ENCODE measurements around the gene ITSN1. TPM values are rescaled to one million over a fixed set of nuclear protein-coding genes. Genes with fewer than 3 reads are reported as not detected.

The ITSN1 gene
- total and polyA plus RNA-seq, 2 experiments from 2014 or later: 35.5 to 57.1 TPM

DNA sequence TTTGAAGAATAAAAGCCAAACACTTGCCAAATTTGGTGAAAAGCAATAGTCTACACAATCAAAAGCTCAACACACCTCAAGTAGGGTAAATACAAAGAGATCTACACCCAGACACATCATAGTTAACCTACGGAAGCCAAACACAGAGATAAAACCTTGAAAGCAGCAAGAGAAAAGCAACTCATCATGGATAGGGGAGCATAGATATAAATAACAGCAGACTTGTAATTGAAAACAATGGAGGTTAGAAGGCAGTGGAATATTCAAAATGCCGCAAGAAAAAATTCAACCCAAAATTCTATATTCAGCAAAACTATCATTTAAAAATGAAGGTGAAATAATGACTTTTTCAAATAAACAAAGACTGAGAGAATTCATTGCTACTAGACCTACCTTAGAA lies 105.1 kb downstream of the ITSN1 start:
- Histone ChIP-seq H2AFZ (no peak overlapping the region), H3K27me3 (replicated peaks; ENCODE audit: insufficient read depth) (no peaks in the 10 kb centered on the region), H3K9me3 (ENCODE audit: low read depth) (no peaks in the 10 kb centered on the region), H3K9me2 (ENCODE audit: insufficient read depth) (no peaks in the 10 kb centered on the region), H3F3A (ENCODE audit: insufficient read depth) (peaks cover 19% of the 10 kb centered on the region), H3K4me3 (no peak overlapping the region), H3K27ac (no peak overlapping the region), H3K36me3 (ENCODE audit: low read depth) (peaks cover 5% of the 10 kb centered on the region; the same call in 1 of the 2 replicates), H3K4me2 (ENCODE audit: unreplicated experiment) (no peak overlapping the region), H3K79me2 (ENCODE audit: insufficient read depth) (0 out of 2 replicates have a peak, but pooled peaks cover 11% of the 10 kb centered on the region), H4K20me1 (ENCODE audit: insufficient read depth) (no peaks in the 10 kb centered on the region), H3K4me1 (ENCODE audit: insufficient read depth) (peaks cover 9% of the 10 kb centered on the region), H3K9ac (no peak overlapping the region)
- DNase-seq: no peak
- WGBS, 2 experiments (ENCODE audit: low coverage in 1 of 2, low lambda C conversion rate in 2 of 2, missing lambda C conversion rate in 2 of 2): 100% methylated on average over 2 of the region's 2 CpGs
- TF ChIP-seq EZH2 (IDR thresholded peaks at IDR 0.05; ENCODE audit: insufficient read depth, poor library complexity, severe bottlenecking) (no peak), EZH2phosphoT487 (IDR thresholded peaks at IDR 0.05; ENCODE audit: insufficient read depth, low read depth) (no peak)
- in situ Hi-C loops (cut with MboI): no loop called here

DNA sequence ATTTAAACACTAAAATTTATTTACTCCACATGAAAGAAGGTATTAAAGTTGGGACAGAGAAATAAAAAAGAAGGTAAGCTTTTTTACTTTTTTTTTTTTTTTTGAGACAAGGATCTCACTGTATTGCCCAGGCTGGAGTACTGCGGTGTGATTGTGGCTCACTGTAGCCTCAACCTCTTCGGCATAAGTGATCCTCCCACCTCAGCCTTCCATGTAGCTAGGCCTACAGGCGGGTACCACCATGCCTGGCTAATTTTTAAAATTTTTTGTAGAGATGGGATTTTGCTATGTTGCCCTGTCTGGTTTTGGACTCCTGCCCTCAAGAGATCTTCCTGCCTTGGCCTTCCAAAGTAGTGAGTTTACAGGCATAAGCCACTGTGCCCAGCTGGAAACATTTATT lies 106.6 kb downstream of the ITSN1 start:
- H3K4me2 ChIP-seq (ENCODE audit: unreplicated experiment): no peak overlapping the region
- H3K4me3 ChIP-seq: no peak overlapping the region
- H3F3A ChIP-seq (ENCODE audit: insufficient read depth): peaks cover 19% of the 10 kb centered on the region
- no peak for DNase-seq
- H3K27ac ChIP-seq: no peak overlapping the region
- no peaks in the 10 kb centered on the region for H3K9me3 ChIP-seq (ENCODE audit: low read depth)
- H3K9ac ChIP-seq: no peak overlapping the region
- H3K4me1 ChIP-seq (ENCODE audit: insufficient read depth): peaks cover 9% of the 10 kb centered on the region
- peaks cover 15% of the 10 kb centered on the region; the same call in 1 of the 2 replicates for H3K79me2 ChIP-seq (ENCODE audit: insufficient read depth)
- WGBS, 2 experiments (ENCODE audit: low coverage in 1 of 2, low lambda C conversion rate in 2 of 2, missing lambda C conversion rate in 2 of 2): 96 to 100% methylated on average over 3 of the region's 3 CpGs
- no peaks in the 10 kb centered on the region for H3K27me3 ChIP-seq (replicated peaks; ENCODE audit: insufficient read depth)
- no peak for TF ChIP-seq EZH2 (IDR thresholded peaks at IDR 0.05; ENCODE audit: insufficient read depth, poor library complexity, severe bottlenecking)
- H3K9me2 ChIP-seq (ENCODE audit: insufficient read depth): no peaks in the 10 kb centered on the region
- H3K36me3 ChIP-seq (ENCODE audit: low read depth): peaks cover 5% of the 10 kb centered on the region; the same call in 1 of the 2 replicates
- in situ Hi-C loops (cut with MboI): no loop called here
- no peak overlapping the region for H2AFZ ChIP-seq
- H4K20me1 ChIP-seq (ENCODE audit: insufficient read depth): no peaks in the 10 kb centered on the region

DNA sequence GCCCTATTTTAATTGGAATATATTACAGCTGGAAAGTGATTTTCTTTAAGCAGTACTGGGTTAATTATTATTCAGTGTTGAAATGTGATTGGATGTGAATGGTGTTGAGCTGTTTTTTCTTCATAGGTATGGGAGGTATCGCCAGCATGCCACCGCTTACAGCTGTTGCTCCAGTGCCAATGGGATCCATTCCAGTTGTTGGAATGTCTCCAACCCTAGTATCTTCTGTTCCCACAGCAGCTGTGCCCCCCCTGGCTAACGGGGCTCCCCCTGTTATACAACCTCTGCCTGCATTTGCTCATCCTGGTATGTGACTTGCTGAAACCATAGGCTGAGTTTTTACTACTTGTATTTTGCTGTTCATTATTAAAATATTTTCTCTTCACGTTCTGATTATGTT lies 107.7 kb downstream of the ITSN1 start:
- H3K9me3 ChIP-seq (ENCODE audit: low read depth): no peaks in the 10 kb centered on the region
- peaks cover 19% of the 10 kb centered on the region for H3F3A ChIP-seq (ENCODE audit: insufficient read depth)
- no peak overlapping the region for H3K4me3 ChIP-seq
- H3K79me2 ChIP-seq (ENCODE audit: insufficient read depth): peaks cover 15% of the 10 kb centered on the region; the same call in 1 of the 2 replicates
- no peak overlapping the region for H3K9ac ChIP-seq
- in situ Hi-C loops (cut with MboI): no loop called here
- peaks cover 9% of the 10 kb centered on the region for H3K4me1 ChIP-seq (ENCODE audit: insufficient read depth)
- H3K27ac ChIP-seq: no peak overlapping the region
- no peak for DNase-seq
- no peak for TF ChIP-seq EZH2phosphoT487 (IDR thresholded peaks at IDR 0.05; ENCODE audit: insufficient read depth, low read depth)
- TF ChIP-seq EZH2 (IDR thresholded peaks at IDR 0.05; ENCODE audit: insufficient read depth, poor library complexity, severe bottlenecking): no peak
- H3K9me2 ChIP-seq (ENCODE audit: insufficient read depth): no peaks in the 10 kb centered on the region
- H3K36me3 ChIP-seq (ENCODE audit: low read depth): peaks cover 5% of the 10 kb centered on the region; the same call in 1 of the 2 replicates
- no peak overlapping the region for H3K4me2 ChIP-seq (ENCODE audit: unreplicated experiment)
- no peak overlapping the region for H2AFZ ChIP-seq
- no peaks in the 10 kb centered on the region for H3K27me3 ChIP-seq (replicated peaks; ENCODE audit: insufficient read depth)
- no peaks in the 10 kb centered on the region for H4K20me1 ChIP-seq (ENCODE audit: insufficient read depth)
- 69 to 74% methylated on average over 4 of the region's 4 CpGs for WGBS, 2 experiments (ENCODE audit: low coverage in 1 of 2, low lambda C conversion rate in 2 of 2, missing lambda C conversion rate in 2 of 2)

DNA sequence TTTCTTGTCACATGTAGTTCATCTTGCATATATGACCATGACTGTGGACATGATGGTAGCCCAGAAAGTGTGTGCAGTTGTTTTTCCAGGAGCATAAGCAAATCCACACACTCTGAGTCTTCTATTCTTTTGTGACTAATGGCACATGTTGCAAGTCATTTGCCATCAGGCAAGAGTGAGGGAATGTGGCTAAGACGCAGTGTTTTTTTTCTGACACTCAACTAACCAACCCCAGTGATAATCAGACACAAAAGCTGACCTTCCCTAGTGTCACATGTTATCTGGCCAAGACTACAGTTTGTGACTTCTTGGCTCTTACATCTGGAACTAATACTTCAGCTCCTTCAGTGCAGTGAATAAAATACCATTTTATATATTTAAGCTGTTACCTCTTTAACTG lies 108.8 kb downstream of the ITSN1 start:
- H3K36me3 ChIP-seq (ENCODE audit: low read depth): peaks cover 9% of the 10 kb centered on the region
- DNase-seq: peak; percentile 72
- WGBS, 2 experiments (ENCODE audit: low coverage in 1 of 2, low lambda C conversion rate in 2 of 2, missing lambda C conversion rate in 2 of 2): 4 to 12% methylated on average over 1 of the region's 1 CpG
- H3K4me2 ChIP-seq (ENCODE audit: unreplicated experiment): no peak overlapping the region
- no peaks in the 10 kb centered on the region for H3K9me3 ChIP-seq (ENCODE audit: low read depth)
- peak overlapping the region; percentile 48 for H3K27ac ChIP-seq
- H3F3A ChIP-seq (ENCODE audit: insufficient read depth): peaks cover 19% of the 10 kb centered on the region
- no peak overlapping the region for H3K4me3 ChIP-seq
- H2AFZ ChIP-seq: no peak overlapping the region
- H3K4me1 ChIP-seq (ENCODE audit: insufficient read depth): peaks cover 9% of the 10 kb centered on the region
- no peaks in the 10 kb centered on the region for H3K9me2 ChIP-seq (ENCODE audit: insufficient read depth)
- in situ Hi-C loops (cut with MboI): no loop called here
- no peak overlapping the region for H3K9ac ChIP-seq
- no peaks in the 10 kb centered on the region for H4K20me1 ChIP-seq (ENCODE audit: insufficient read depth)
- H3K79me2 ChIP-seq (ENCODE audit: insufficient read depth): peaks cover 15% of the 10 kb centered on the region; the same call in 1 of the 2 replicates
- no peak for TF ChIP-seq EZH2phosphoT487 (IDR thresholded peaks at IDR 0.05; ENCODE audit: insufficient read depth, low read depth)
- TF ChIP-seq EZH2 (IDR thresholded peaks at IDR 0.05; ENCODE audit: insufficient read depth, poor library complexity, severe bottlenecking): no peak
- H3K27me3 ChIP-seq (replicated peaks; ENCODE audit: insufficient read depth): no peaks in the 10 kb centered on the region

DNA sequence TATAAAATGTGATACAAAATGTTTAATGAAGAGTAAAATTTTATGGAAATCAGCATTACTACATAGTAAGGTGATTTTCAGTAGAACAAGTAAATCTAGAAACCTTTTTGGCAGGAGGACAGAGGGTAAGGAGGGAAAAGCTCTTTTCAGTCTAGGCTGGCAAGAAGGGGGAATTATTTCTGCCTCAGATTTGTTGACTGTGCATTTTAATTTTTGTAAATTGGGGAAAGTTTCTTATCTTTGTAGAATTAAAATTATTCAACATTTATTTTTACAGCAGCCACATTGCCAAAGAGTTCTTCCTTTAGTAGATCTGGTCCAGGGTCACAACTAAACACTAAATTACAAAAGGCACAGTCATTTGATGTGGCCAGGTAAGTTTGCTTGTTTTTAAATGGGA lies 109.2 kb downstream of the ITSN1 start:
- Histone ChIP-seq H3F3A (ENCODE audit: insufficient read depth) (peaks cover 19% of the 10 kb centered on the region), H4K20me1 (ENCODE audit: insufficient read depth) (no peaks in the 10 kb centered on the region), H3K4me1 (ENCODE audit: insufficient read depth) (peaks cover 9% of the 10 kb centered on the region), H2AFZ (no peak overlapping the region), H3K27me3 (replicated peaks; ENCODE audit: insufficient read depth) (no peaks in the 10 kb centered on the region), H3K27ac (peak overlapping the region; percentile 48), H3K9ac (no peak overlapping the region), H3K4me3 (no peak overlapping the region), H3K79me2 (ENCODE audit: insufficient read depth) (peaks cover 15% of the 10 kb centered on the region; the same call in 1 of the 2 replicates), H3K4me2 (ENCODE audit: unreplicated experiment) (no peak overlapping the region), H3K9me3 (ENCODE audit: low read depth) (no peaks in the 10 kb centered on the region), H3K9me2 (ENCODE audit: insufficient read depth) (no peaks in the 10 kb centered on the region), H3K36me3 (ENCODE audit: low read depth) (peaks cover 9% of the 10 kb centered on the region)
- no peak for DNase-seq
- in situ Hi-C loops (cut with MboI): no loop called here
- TF ChIP-seq EZH2phosphoT487 (IDR thresholded peaks at IDR 0.05; ENCODE audit: insufficient read depth, low read depth) (no peak), EZH2 (IDR thresholded peaks at IDR 0.05; ENCODE audit: insufficient read depth, poor library complexity, severe bottlenecking) (no peak)
